ENCODE results near the gene CCSER1.

CCSER1 gene

GRCh38 chr4:90128961-90129495 lies 1.8 kb downstream of the CCSER1 start:
- no peak for DNase-seq (ENCODE audit: low read depth in 2 of 2)

GRCh38 chr4:90130076-90130475 lies 2.9 kb downstream of the CCSER1 start:
- no peak for DNase-seq (ENCODE audit: low read depth in 2 of 2)

- DNase-seq (ENCODE audit: low read depth in 2 of 2) = no peak
These were observed 10.4 kb downstream of the CCSER1 start for GRCh38 chr4:90137555-90137954.

- no peak for DNase-seq (ENCODE audit: low read depth in 2 of 2)
These were observed 14.9 kb downstream of the CCSER1 start for GRCh38 chr4:90142081-90142480.

GRCh38 chr4:90145319-90145718 lies 18.1 kb downstream of the CCSER1 start:
- no peak for DNase-seq (ENCODE audit: low read depth in 2 of 2)

GRCh38 chr4:90146306-90146705 lies 19.1 kb downstream of the CCSER1 start:
- no peak for DNase-seq (ENCODE audit: low read depth in 2 of 2)

- DNase-seq (ENCODE audit: low read depth in 2 of 2) = no peak
These were observed 21.5 kb downstream of the CCSER1 start for GRCh38 chr4:90148574-90149148.

GRCh38 chr4:90152024-90152423 lies 24.8 kb downstream of the CCSER1 start:
- DNase-seq (ENCODE audit: low read depth in 2 of 2) = no peak

GRCh38 chr4:90159193-90159592 lies 32.0 kb downstream of the CCSER1 start:
- no peak for DNase-seq (ENCODE audit: low read depth in 2 of 2)

- no peak for DNase-seq (ENCODE audit: low read depth in 2 of 2)
These were observed 32.9 kb downstream of the CCSER1 start for GRCh38 chr4:90160044-90160443.

- DNase-seq (ENCODE audit: low read depth in 2 of 2) = no peak
These were observed 35.4 kb downstream of the CCSER1 start for GRCh38 chr4:90162566-90162965.

- no peak for DNase-seq (ENCODE audit: low read depth in 2 of 2)
These were observed 36.7 kb downstream of the CCSER1 start for GRCh38 chr4:90163872-90164271.

- no peak for DNase-seq (ENCODE audit: low read depth in 2 of 2)
These were observed 38.7 kb downstream of the CCSER1 start for GRCh38 chr4:90165883-90166282.

- DNase-seq (ENCODE audit: low read depth in 2 of 2) = no peak
These were observed 44.3 kb downstream of the CCSER1 start for GRCh38 chr4:90171491-90171890.

GRCh38 chr4:90174621-90175023 lies 47.4 kb downstream of the CCSER1 start:
- no peak for DNase-seq (ENCODE audit: low read depth in 2 of 2)

GRCh38 chr4:90181644-90182043 lies 54.5 kb downstream of the CCSER1 start:
- DNase-seq (ENCODE audit: low read depth in 2 of 2) = no peak

- DNase-seq (ENCODE audit: low read depth in 2 of 2) = no peak
These were observed 56.1 kb downstream of the CCSER1 start for GRCh38 chr4:90183254-90183653.

GRCh38 chr4:90184560-90184959 lies 57.4 kb downstream of the CCSER1 start:
- DNase-seq (ENCODE audit: low read depth in 2 of 2) = no peak

GRCh38 chr4:90185416-90185815 lies 58.2 kb downstream of the CCSER1 start:
- no peak for DNase-seq (ENCODE audit: low read depth in 2 of 2)

GRCh38 chr4:90186229-90186628 lies 59.0 kb downstream of the CCSER1 start:
- DNase-seq (ENCODE audit: low read depth in 2 of 2) = no peak

GRCh38 chr4:90187148-90187884 lies 60.1 kb downstream of the CCSER1 start:
- no peak for DNase-seq (ENCODE audit: low read depth in 2 of 2)

GRCh38 chr4:90189178-90189577 lies 62.0 kb downstream of the CCSER1 start:
- DNase-seq (ENCODE audit: low read depth in 2 of 2) = no peak

- no peak for DNase-seq (ENCODE audit: low read depth in 2 of 2)
These were observed 62.8 kb downstream of the CCSER1 start for GRCh38 chr4:90189946-90190345.

Measured in stimulated activated CD8-positive, alpha-beta memory T cell treated with anti-CD3 and anti-CD28 coated beads, Interleukin-7, amount 100 ng/mL, for 4 hours (primary cell).